GM15510 (cell line): ENCODE data around the gene PTER.

Experiments used
- POLR2A ChIP-seq: IDR thresholded peaks from 3 replicates; pipeline ENCODE4 v1.6.1; 2011; ENCODE audit warnings: borderline replicate concordance; ENCODE audit not compliant: insufficient read length; ENCODE audit errors: extremely low read depth

The PTER gene

DNA sequence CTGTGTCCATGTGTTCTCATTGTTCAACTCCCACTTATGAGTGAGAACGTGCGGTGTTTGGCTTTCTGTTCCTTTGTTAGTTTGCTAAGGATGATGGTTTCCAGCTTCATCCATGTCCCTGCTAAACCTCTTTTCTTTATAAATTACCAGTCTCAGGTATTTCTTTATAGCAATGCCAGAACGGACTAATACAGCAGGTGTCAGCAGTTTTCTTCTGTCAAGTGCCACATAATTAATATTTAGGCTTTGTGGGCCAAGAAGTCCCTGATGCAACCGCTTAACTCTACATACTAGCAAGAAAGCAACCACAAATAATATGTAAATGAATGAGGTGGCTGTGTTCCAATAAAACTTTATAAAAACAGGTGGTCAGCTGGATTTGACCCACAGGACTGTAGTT is 111.2 kb downstream of the PTER start:
- no peak for TF ChIP-seq POLR2A

DNA sequence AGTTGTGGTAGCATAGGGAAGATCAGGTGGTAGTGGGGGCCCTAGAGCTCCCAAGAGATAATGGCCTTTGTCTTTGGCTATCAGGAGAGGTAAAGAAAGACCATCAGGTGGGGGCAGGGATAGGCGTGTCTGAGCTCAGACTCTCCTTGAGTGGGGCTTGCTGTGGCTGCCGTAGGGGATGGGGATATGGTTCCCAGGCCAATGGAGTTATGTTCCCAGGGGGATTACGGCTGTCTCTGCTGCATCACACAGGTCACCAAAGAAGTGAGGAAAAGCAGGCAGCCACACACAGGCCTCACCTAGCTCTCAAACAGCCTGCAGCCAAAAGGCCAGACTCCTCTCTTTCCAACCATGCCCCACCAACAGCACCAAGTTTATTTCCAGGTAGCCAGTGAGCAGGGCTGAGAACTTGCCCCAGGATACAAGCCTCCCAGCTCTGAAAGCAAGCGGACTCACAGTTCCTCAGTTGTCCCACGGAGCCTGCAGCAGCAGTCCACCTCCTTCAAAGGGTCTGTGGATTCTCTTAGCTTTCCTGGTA is 122.5 kb downstream of the PTER start:
- no peak for TF ChIP-seq POLR2A

DNA sequence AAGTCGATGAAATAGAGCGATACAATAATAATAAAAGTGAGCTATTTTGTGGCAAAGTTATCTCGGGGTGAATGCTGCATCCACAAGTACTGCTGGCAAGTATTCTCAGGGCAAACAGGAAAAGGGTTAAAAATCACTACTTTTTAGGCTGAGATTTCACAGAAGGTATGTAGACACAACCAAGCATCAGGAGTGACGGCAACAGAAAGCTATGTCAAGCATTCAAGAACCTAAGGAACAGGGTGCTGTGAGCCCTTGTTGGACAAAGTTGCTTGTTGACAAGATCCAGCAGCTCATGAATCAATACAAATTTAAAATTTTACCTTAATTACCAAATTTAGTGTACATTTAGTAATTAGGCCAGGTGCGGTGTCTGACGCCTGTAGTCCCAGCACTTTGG is 126.1 kb downstream of the PTER start:
- TF ChIP-seq POLR2A = no peak
